Nephron progenitor cell (in vitro differentiated cells): ENCODE data around the gene GALNT18.

Experiments
- DNase-seq: peaks from one replicate; pipeline ENCODE4 v3.0.0; 2021
- H3K27ac Mint-ChIP-seq: 2 replicates; pipeline ENCODE4 v1.8.0; 2021; ENCODE audit warnings: mild to moderate bottlenecking, moderate library complexity, mixed read lengths
- H3K27me3 Mint-ChIP-seq: 2 replicates; pipeline ENCODE4 v1.8.0; 2021; ENCODE audit warnings: mild to moderate bottlenecking, low read depth, mixed read lengths; ENCODE audit not compliant: poor library complexity
- H3K36me3 Mint-ChIP-seq: 2 replicates; pipeline ENCODE4 v1.8.0; 2021; ENCODE audit warnings: low read depth, mixed read lengths
- H3K4me1 Mint-ChIP-seq: 2 replicates; pipeline ENCODE4 v1.8.0; 2021; ENCODE audit warnings: mixed read lengths
- H3K4me3 Mint-ChIP-seq: 2 replicates; pipeline ENCODE4 v1.8.0; 2021; ENCODE audit warnings: mild to moderate bottlenecking, moderate library complexity, mixed read lengths
- H3K9me3 Mint-ChIP-seq: 2 replicates; pipeline ENCODE4 v1.8.0; 2021; ENCODE audit warnings: mild to moderate bottlenecking, moderate library complexity, mixed read lengths
- TF ChIP-seq, protein P1 (sequence below): fragments of 200-600 bp; sonication (generic); IDR thresholded peaks from 2 replicates; pipeline ENCODE4 v1.5.0; 2021; ENCODE audit warnings: antibody characterized with exemption

Gene GALNT18

GRCh38 chr11:11498195-11498594, 123.6 kb downstream of the GALNT18 start:
- no peak for DNase-seq

DNA sequence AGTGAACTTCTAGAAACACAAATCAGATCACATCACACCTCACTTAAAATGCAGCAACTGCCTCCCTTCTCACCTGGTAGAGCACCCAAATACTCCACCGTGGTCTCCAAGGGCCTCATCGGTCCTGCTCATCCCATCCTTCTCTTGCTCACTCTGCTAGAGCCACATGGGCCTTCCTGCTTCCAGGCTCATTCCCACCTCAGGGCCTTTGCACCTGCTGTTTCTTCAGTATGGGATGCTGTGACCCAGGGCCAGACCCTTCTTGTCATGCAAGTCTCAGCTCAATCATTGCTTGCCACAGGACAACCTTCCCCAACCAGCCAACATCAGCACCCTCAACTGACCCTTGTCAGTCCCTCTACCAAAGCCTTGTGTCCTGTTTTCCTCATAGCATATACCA, 124.9 kb downstream of the GALNT18 start:
- no peak overlapping the region for H3K4me3 Mint-ChIP-seq
- DNase-seq: no peak
- peaks cover 9% of the 10 kb centered on the region for H3K27me3 Mint-ChIP-seq
- peaks cover 3% of the 10 kb centered on the region for H3K4me1 Mint-ChIP-seq
- no peaks in the 10 kb centered on the region for H3K9me3 Mint-ChIP-seq
- H3K36me3 Mint-ChIP-seq: no peaks in the 10 kb centered on the region
- H3K27ac Mint-ChIP-seq: no peak overlapping the region
- TF ChIP-seq, protein P1, sequence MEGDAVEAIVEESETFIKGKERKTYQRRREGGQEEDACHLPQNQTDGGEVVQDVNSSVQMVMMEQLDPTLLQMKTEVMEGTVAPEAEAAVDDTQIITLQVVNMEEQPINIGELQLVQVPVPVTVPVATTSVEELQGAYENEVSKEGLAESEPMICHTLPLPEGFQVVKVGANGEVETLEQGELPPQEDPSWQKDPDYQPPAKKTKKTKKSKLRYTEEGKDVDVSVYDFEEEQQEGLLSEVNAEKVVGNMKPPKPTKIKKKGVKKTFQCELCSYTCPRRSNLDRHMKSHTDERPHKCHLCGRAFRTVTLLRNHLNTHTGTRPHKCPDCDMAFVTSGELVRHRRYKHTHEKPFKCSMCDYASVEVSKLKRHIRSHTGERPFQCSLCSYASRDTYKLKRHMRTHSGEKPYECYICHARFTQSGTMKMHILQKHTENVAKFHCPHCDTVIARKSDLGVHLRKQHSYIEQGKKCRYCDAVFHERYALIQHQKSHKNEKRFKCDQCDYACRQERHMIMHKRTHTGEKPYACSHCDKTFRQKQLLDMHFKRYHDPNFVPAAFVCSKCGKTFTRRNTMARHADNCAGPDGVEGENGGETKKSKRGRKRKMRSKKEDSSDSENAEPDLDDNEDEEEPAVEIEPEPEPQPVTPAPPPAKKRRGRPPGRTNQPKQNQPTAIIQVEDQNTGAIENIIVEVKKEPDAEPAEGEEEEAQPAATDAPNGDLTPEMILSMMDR: no peak

More at GRCh38 chr11:11498195-11498594, 123.6 kb downstream of the GALNT18 start:
- no peak overlapping the region for H3K27ac Mint-ChIP-seq
- peaks cover 9% of the 10 kb centered on the region for H3K27me3 Mint-ChIP-seq
- no peak overlapping the region for H3K4me3 Mint-ChIP-seq
- TF ChIP-seq, protein P1: no peak
- no peaks in the 10 kb centered on the region for H3K9me3 Mint-ChIP-seq
- no peaks in the 10 kb centered on the region for H3K36me3 Mint-ChIP-seq
- H3K4me1 Mint-ChIP-seq: peaks cover 14% of the 10 kb centered on the region

DNA sequence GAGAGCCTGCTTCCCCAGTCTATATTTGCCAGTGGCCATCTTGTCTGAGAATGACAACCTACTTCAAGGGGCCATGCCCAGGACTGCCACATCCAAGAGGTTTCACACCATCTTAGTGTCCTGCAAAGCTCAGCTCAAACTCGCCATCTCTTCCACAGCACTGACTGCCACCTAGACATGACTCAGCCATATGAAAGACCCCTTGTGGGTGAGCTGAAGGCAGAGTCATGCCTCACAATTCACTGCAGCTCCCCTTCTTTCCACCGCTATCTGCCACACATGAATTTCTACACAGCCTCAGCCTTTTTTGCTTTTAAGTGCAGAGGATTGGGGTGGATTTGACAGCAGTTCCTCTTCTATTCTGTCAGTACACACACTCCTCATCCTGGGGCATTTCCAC, 127.5 kb downstream of the GALNT18 start:
- H3K27me3 Mint-ChIP-seq: peaks cover 9% of the 10 kb centered on the region
- TF ChIP-seq, protein P1: no peak

GRCh38 chr11:11493698-11494097, 128.1 kb downstream of the GALNT18 start:
- Mint-ChIP-seq H3K27me3 (peaks cover 9% of the 10 kb centered on the region), H3K27ac (no peak overlapping the region), H3K36me3 (no peaks in the 10 kb centered on the region), H3K9me3 (no peaks in the 10 kb centered on the region), H3K4me1 (no peaks in the 10 kb centered on the region), H3K4me3 (no peak overlapping the region)
- TF ChIP-seq, protein P1: no peak
- DNase-seq: no peak

More for the DNA sequence above, 127.5 kb downstream of the GALNT18 start:
- no peak for DNase-seq
- H3K4me1 Mint-ChIP-seq: no peaks in the 10 kb centered on the region
- peak overlapping the region; percentile 4 for H3K27ac Mint-ChIP-seq
- H3K9me3 Mint-ChIP-seq: no peaks in the 10 kb centered on the region
- no peaks in the 10 kb centered on the region for H3K36me3 Mint-ChIP-seq
- H3K4me3 Mint-ChIP-seq: no peak overlapping the region

- Mint-ChIP-seq H3K4me3 (no peak overlapping the region), H3K9me3 (no peaks in the 10 kb centered on the region), H3K4me1 (no peaks in the 10 kb centered on the region), H3K36me3 (no peaks in the 10 kb centered on the region), H3K27ac (no peak overlapping the region), H3K27me3 (peaks cover 15% of the 10 kb centered on the region)
- no peak for DNase-seq
- TF ChIP-seq, protein P1: no peak
These were observed 130.2 kb downstream of the GALNT18 start for GRCh38 chr11:11491589-11491988.

DNA sequence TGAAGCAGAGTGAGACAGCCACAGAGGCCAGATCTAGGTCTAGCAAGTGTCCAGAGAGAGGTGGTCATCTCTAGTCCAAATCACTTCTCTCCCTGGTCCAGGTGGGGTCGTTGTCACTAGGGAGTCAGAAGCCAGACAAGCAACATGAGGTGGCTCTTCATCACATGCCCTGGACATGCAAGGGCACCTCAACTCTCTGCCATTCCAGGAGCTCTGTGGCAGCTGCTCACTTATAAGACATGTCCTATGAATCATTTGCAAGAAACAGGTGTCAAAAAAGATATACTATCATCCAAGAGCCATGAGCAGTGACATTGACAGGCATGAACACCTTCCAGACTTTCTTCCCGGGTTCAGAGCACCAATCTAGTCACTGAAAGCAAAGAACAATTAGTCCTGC, 130.8 kb downstream of the GALNT18 start:
- no peak for DNase-seq
- no peaks in the 10 kb centered on the region for H3K4me1 Mint-ChIP-seq
- H3K27ac Mint-ChIP-seq: no peak overlapping the region
- no peaks in the 10 kb centered on the region for H3K9me3 Mint-ChIP-seq
- H3K4me3 Mint-ChIP-seq: no peak overlapping the region
- peaks cover 16% of the 10 kb centered on the region for H3K27me3 Mint-ChIP-seq
- H3K36me3 Mint-ChIP-seq: no peaks in the 10 kb centered on the region
- TF ChIP-seq, protein P1: no peak
